Spleen (tissue), 7 donors: ENCODE data around the gene SLC25A13.

Experiments
- POLR2A ChIP-seq, 3 donors: fragments of 450-650 bp; IDR thresholded peaks; one replicate each; pipeline ENCODE4 v1.5.1; 2017; ENCODE audit warnings: antibody characterized with exemption in 3 of 3, mild to moderate bottlenecking in 1 of 3
- TF ChIP-seq, protein P1 (sequence below), 11 experiments: fragments of 200-600 bp in 7 of 11; fragments of 450-650 bp in 4 of 11; sonication (generic) in 4 of 11; IDR thresholded peaks in 8 of 11; conservative IDR thresholded peaks in 3 of 11; 1 replicate in 7 of 11; 2 replicates in 4 of 11; pipeline versions ENCODE4 v1.4.0 to v1.8.0; 2016 to 2021; ENCODE audit warnings: antibody characterized with exemption in 11 of 11, inconsistent platforms in 4 of 11, mild to moderate bottlenecking in 1 of 11
- donor health status: DM: no; HTN: no; CAD: no; lungs with moderate emphysema.
- donor health status: DM: no; HTN: no; CAD: no.
- donor health status: DM: no; HTN: no; CAD: no.

- TF ChIP-seq POLR2A (IDR thresholded peaks at IDR 0.05) = no peak
- TF ChIP-seq, protein P1, sequence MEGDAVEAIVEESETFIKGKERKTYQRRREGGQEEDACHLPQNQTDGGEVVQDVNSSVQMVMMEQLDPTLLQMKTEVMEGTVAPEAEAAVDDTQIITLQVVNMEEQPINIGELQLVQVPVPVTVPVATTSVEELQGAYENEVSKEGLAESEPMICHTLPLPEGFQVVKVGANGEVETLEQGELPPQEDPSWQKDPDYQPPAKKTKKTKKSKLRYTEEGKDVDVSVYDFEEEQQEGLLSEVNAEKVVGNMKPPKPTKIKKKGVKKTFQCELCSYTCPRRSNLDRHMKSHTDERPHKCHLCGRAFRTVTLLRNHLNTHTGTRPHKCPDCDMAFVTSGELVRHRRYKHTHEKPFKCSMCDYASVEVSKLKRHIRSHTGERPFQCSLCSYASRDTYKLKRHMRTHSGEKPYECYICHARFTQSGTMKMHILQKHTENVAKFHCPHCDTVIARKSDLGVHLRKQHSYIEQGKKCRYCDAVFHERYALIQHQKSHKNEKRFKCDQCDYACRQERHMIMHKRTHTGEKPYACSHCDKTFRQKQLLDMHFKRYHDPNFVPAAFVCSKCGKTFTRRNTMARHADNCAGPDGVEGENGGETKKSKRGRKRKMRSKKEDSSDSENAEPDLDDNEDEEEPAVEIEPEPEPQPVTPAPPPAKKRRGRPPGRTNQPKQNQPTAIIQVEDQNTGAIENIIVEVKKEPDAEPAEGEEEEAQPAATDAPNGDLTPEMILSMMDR (IDR thresholded peaks at IDR 0.05 in 8 of 11, conservative IDR thresholded peaks at IDR 0.05 in 3 of 11) = no peak
Observed at GRCh38 chr7:96177353-96177752, 144.5 kb downstream of the SLC25A13 start.
